ENCODE measurements around the gene ALDOB.

The ALDOB gene

GRCh38 chr9:101435601-101436079 is at the start of gene ALDOB:
Gene ALDOB (minus strand): TSS chr9:101435774. CDS start chr9:101430887, 4,887 bp downstream.
- TF ChIP-seq CTCF (IDR thresholded peaks at IDR 0.05; ENCODE audit: borderline replicate concordance, insufficient read depth, low read depth, low read length): no peak
- no peak within 1 kb of the TSS for H3K4me3 ChIP-seq (ENCODE audit: low read depth, low read length)

GRCh38 chr9:101484046-101484445 is 48.5 kb upstream of the ALDOB start:
- TF ChIP-seq CTCF (IDR thresholded peaks at IDR 0.05; ENCODE audit: borderline replicate concordance, insufficient read depth, low read depth, low read length): no peak
- no peak overlapping the region for H3K4me3 ChIP-seq (ENCODE audit: low read depth, low read length)

- no peak for TF ChIP-seq CTCF (IDR thresholded peaks at IDR 0.05; ENCODE audit: borderline replicate concordance, insufficient read depth, low read depth, low read length)
- H3K4me3 ChIP-seq (ENCODE audit: low read depth, low read length): no peak overlapping the region
Observed at GRCh38 chr9:101481261-101481660, 45.7 kb upstream of the ALDOB start.

- no peak for TF ChIP-seq CTCF (IDR thresholded peaks at IDR 0.05; ENCODE audit: borderline replicate concordance, insufficient read depth, low read depth, low read length)
- H3K4me3 ChIP-seq (ENCODE audit: low read depth, low read length): no peak overlapping the region
Observed at GRCh38 chr9:101480386-101480785, 44.8 kb upstream of the ALDOB start.

GRCh38 chr9:101479338-101480030 is 43.9 kb upstream of the ALDOB start:
- TF ChIP-seq CTCF (IDR thresholded peaks at IDR 0.05; ENCODE audit: borderline replicate concordance, insufficient read depth, low read depth, low read length): no peak
- no peak overlapping the region for H3K4me3 ChIP-seq (ENCODE audit: low read depth, low read length)

GRCh38 chr9:101478906-101479305 is 43.3 kb upstream of the ALDOB start:
- H3K4me3 ChIP-seq (ENCODE audit: low read depth, low read length): no peak overlapping the region
- no peak for TF ChIP-seq CTCF (IDR thresholded peaks at IDR 0.05; ENCODE audit: borderline replicate concordance, insufficient read depth, low read depth, low read length)

- TF ChIP-seq CTCF (IDR thresholded peaks at IDR 0.05; ENCODE audit: borderline replicate concordance, insufficient read depth, low read depth, low read length): no peak
- H3K4me3 ChIP-seq (ENCODE audit: low read depth, low read length): no peak overlapping the region
Observed at GRCh38 chr9:101478444-101478843, 42.9 kb upstream of the ALDOB start.
